H1 (cell line): ENCODE measurements around the gene SLN. TPM values are rescaled to one million over a fixed set of nuclear protein-coding genes. Genes with fewer than 3 reads are reported as not detected.

ENCODE experiments used
- CTCF ChIA-PET: fragments of 300-600 bp; sonication (Branson Sonifier 250); formaldehyde crosslinking; loops from one replicate; lab custom pipeline; 2021; ENCODE audit not compliant: partially characterized antibody; lab: Charles Lee
- POLR2A ChIA-PET: fragments of 300-600 bp; sonication (Branson Sonifier 250); formaldehyde crosslinking; loops from one replicate; lab custom pipeline; 2021; ENCODE audit warnings: inconsistent platforms; ENCODE audit not compliant: partially characterized antibody; lab: Charles Lee
- DNase-seq, 2 experiments: peaks; one replicate each; pipeline versions ENCODE4 v3.0.0 to v3.0.0-alpha.2; 2010 to 2022; ENCODE audit warnings: low spot score in 2 of 2, low read depth in 1 of 2, mixed read lengths in 1 of 2
- FAIRE-seq: peaks from 2 replicates; lab custom pipeline; 2011; peaks lifted over from hg19 to GRCh38; lab: Jason Lieb, UNC
- H2AFZ ChIP-seq: 2 replicates; pipeline ENCODE4 v1.8.1; 2012; ENCODE audit warnings: low read length, inconsistent platforms
- H2AK5ac ChIP-seq: 2 replicates; pipeline ENCODE4 v1.6.1; 2013; ENCODE audit warnings: low read depth, low read length
- H2BK120ac ChIP-seq: replicated peaks from 2 replicates; pipeline ENCODE3; 2013; ENCODE audit warnings: low read depth, low read length, inconsistent platforms
- H2BK12ac ChIP-seq: 2 replicates; pipeline ENCODE4 v1.6.1; 2013; ENCODE audit warnings: low read depth, low read length
- H2BK15ac ChIP-seq: 2 replicates; pipeline ENCODE4 v1.6.1; 2013; ENCODE audit warnings: low read length
- H2BK20ac ChIP-seq: 2 replicates; pipeline ENCODE4 v1.6.1; 2013; ENCODE audit warnings: low read length
- H2BK5ac ChIP-seq: 2 replicates; pipeline ENCODE4 v1.6.1; 2013; ENCODE audit warnings: low read depth, low read length
- H3K14ac ChIP-seq: 2 replicates; pipeline ENCODE4 v1.6.1; 2013; ENCODE audit warnings: inconsistent platforms; ENCODE audit not compliant: insufficient read length
- H3K18ac ChIP-seq: 2 replicates; pipeline ENCODE4 v1.6.1; 2013; ENCODE audit warnings: low read length; ENCODE audit errors: extremely low read depth
- H3K23ac ChIP-seq: 2 replicates; pipeline ENCODE4 v1.6.1; 2013; ENCODE audit warnings: inconsistent platforms; ENCODE audit not compliant: insufficient read length
- H3K23me2 ChIP-seq: 2 replicates; pipeline ENCODE4 v1.6.1; 2013; ENCODE audit warnings: low read depth, low read length
- H3K27ac ChIP-seq: 2 replicates; pipeline ENCODE4 v1.6.1; 2011; ENCODE audit warnings: low read depth, low read length, inconsistent platforms
- H3K27me3 ChIP-seq, 4 experiments: replicated peaks in 1 of 4; 1 replicate in 1 of 4; 2 replicates in 3 of 4; pipeline versions ENCODE4 v1.6.1 to v1.8.1; 2011 to 2013; ENCODE audit warnings: low read length in 3 of 4, mild to moderate bottlenecking in 3 of 4, inconsistent platforms in 2 of 4, mixed read lengths in 2 of 4, moderate library complexity in 1 of 4; ENCODE audit not compliant: control insufficient read depth in 3 of 4, insufficient read depth in 3 of 4; ENCODE audit errors: extremely low read depth in 1 of 4
- H3K36me3 ChIP-seq, 4 experiments: 2 replicates each; pipeline versions ENCODE4 v1.6.1 to v1.8.1; 2011 to 2013; ENCODE audit warnings: mild to moderate bottlenecking in 4 of 4, low read length in 3 of 4, moderate library complexity in 2 of 4, control low read depth in 1 of 4, inconsistent platforms in 1 of 4; ENCODE audit not compliant: insufficient read depth in 4 of 4, control insufficient read depth in 2 of 4
- H3K4ac ChIP-seq: replicated peaks from 2 replicates; pipeline ENCODE3; 2013; ENCODE audit warnings: low read length, low read depth, mixed read lengths, inconsistent platforms; ENCODE audit not compliant: insufficient read length
- H3K4me1 ChIP-seq, 4 experiments: replicated peaks in 1 of 4; 1 replicate in 1 of 4; 2 replicates in 3 of 4; pipeline versions ENCODE4 v1.6.1 to v1.8.1; 2011 to 2013; ENCODE audit warnings: low read length in 3 of 4, inconsistent platforms in 2 of 4, mixed read lengths in 1 of 4; ENCODE audit not compliant: insufficient read depth in 4 of 4, control insufficient read depth in 3 of 4
- H3K4me2 ChIP-seq, 2 experiments: 2 replicates each; pipeline versions ENCODE4 v1.6.1 to v1.8.1; 2011 to 2013; ENCODE audit warnings: low read depth in 2 of 2, low read length in 2 of 2, control low read depth in 1 of 2, inconsistent platforms in 1 of 2, mild to moderate bottlenecking in 1 of 2; ENCODE audit not compliant: insufficient read depth in 1 of 2
- H3K4me3 ChIP-seq, 4 experiments: fragments of 200-600, 300-600 bp in 1 of 4; sonication (generic), shearing (Covaris generic), sonication (Bioruptor Twin) in 1 of 4; 2 replicates each; pipeline versions ENCODE4 v1.5.1 to v1.8.1; 2011 to 2016; ENCODE audit warnings: low read length in 4 of 4, low read depth in 3 of 4, control low read depth in 2 of 4, inconsistent platforms in 2 of 4, mild to moderate bottlenecking in 2 of 4, mixed read lengths in 1 of 4, moderate library complexity in 1 of 4; ENCODE audit not compliant: insufficient read depth in 2 of 4; ENCODE audit errors: extremely low read depth in 1 of 4
- H3K56ac ChIP-seq: replicated peaks from 2 replicates; pipeline ENCODE3; 2013; ENCODE audit warnings: low read depth, mild to moderate bottlenecking, mixed read lengths, low read length, inconsistent platforms; ENCODE audit not compliant: insufficient read length
- H3K79me1 ChIP-seq: 2 replicates; pipeline ENCODE4 v1.6.1; 2013; ENCODE audit warnings: low read depth, low read length, control low read depth
- H3K79me2 ChIP-seq, 2 experiments: 2 replicates each; pipeline versions ENCODE4 v1.6.1 to v1.8.1; 2012 to 2013; ENCODE audit warnings: low read length in 2 of 2, mild to moderate bottlenecking in 2 of 2, inconsistent platforms in 1 of 2; ENCODE audit not compliant: insufficient read depth in 2 of 2, control insufficient read depth in 1 of 2
- H3K9ac ChIP-seq, 4 experiments: replicated peaks in 1 of 4; 1 replicate in 1 of 4; 2 replicates in 3 of 4; pipeline versions ENCODE4 v1.6.1 to v1.8.1; 2011 to 2013; ENCODE audit warnings: low read depth in 3 of 4, low read length in 3 of 4, control low read depth in 2 of 4, mild to moderate bottlenecking in 2 of 4, moderate library complexity in 2 of 4, inconsistent platforms in 1 of 4; ENCODE audit errors: extremely low read depth in 1 of 4
- H3K9me3 ChIP-seq, 2 experiments: 2 replicates each; pipeline versions ENCODE4 v1.6.1 to v1.8.1; 2012 to 2013; ENCODE audit warnings: mild to moderate bottlenecking in 2 of 2, moderate library complexity in 2 of 2, control low read depth in 1 of 2, inconsistent platforms in 1 of 2, low read depth in 1 of 2, low read length in 1 of 2, mixed read lengths in 1 of 2; ENCODE audit not compliant: insufficient read depth in 2 of 2
- H4K20me1 ChIP-seq, 2 experiments: replicated peaks in 1 of 2; 2 replicates each; pipeline versions ENCODE3 to v1.8.1; 2011 to 2013; ENCODE audit warnings: inconsistent platforms in 2 of 2, low read length in 2 of 2, mild to moderate bottlenecking in 1 of 2; ENCODE audit not compliant: insufficient read depth in 2 of 2, control insufficient read depth in 1 of 2
- H4K5ac ChIP-seq: 2 replicates; pipeline ENCODE4 v1.6.1; 2013; ENCODE audit warnings: low read length, low read depth, mixed read lengths, inconsistent platforms; ENCODE audit not compliant: insufficient read length
- H4K8ac ChIP-seq: 2 replicates; pipeline ENCODE4 v1.8.0; 2013; ENCODE audit warnings: mild to moderate bottlenecking, moderate library complexity, low read length, inconsistent platforms; ENCODE audit not compliant: insufficient read depth; ENCODE audit errors: extremely low read depth
- H4K91ac ChIP-seq: replicated peaks from 2 replicates; pipeline ENCODE3; 2013; ENCODE audit warnings: low read length, mixed read lengths, inconsistent platforms; ENCODE audit not compliant: insufficient read length
- BRCA1 ChIP-seq: IDR thresholded peaks from 2 replicates; pipeline ENCODE4 v1.6.1; 2012; ENCODE audit warnings: low read depth, low read length, improper control_type of control experiment
- JUN ChIP-seq: IDR thresholded peaks from 2 replicates; pipeline ENCODE4 v1.6.1; 2011; ENCODE audit warnings: low read depth, mild to moderate bottlenecking, improper control_type of control experiment, low read length
- MAFK ChIP-seq: IDR thresholded peaks from 2 replicates; pipeline ENCODE4 v1.6.1; 2012; ENCODE audit warnings: low read depth, mild to moderate bottlenecking, improper control_type of control experiment, low read length
- MAX ChIP-seq: IDR thresholded peaks from 2 replicates; pipeline ENCODE4 v1.6.1; 2012; ENCODE audit warnings: inconsistent platforms
- SIN3A ChIP-seq, 2 experiments: IDR thresholded peaks in 1 of 2; conservative IDR thresholded peaks in 1 of 2; 2 replicates each; pipeline ENCODE4 v1.6.1; 2011 to 2012; ENCODE audit warnings: low read length in 2 of 2, improper control_type of control experiment in 1 of 2, low read depth in 1 of 2, mild to moderate bottlenecking in 1 of 2
- TAF7 ChIP-seq: optimal IDR thresholded peaks from 2 replicates; pipeline ENCODE3; 2011; ENCODE audit warnings: low read depth, mild to moderate bottlenecking, inconsistent platforms, low read length, moderate library complexity, borderline replicate concordance
- YY1 ChIP-seq: IDR thresholded peaks from 2 replicates; pipeline ENCODE4 v1.6.1; 2011; ENCODE audit warnings: low read depth, mild to moderate bottlenecking, low read length
- WGBS, 2 experiments: shearing (Covaris generic) in 1 of 2; methylation state at CpG; one replicate each; pipeline versions ENCODE4 v1.1.6 to v1.1.7; 2013 to 2015; ENCODE audit warnings: low lambda C conversion rate in 2 of 2, mixed read lengths in 2 of 2, inconsistent platforms in 1 of 2, low coverage in 1 of 2, missing lambda C conversion rate in 1 of 2; ENCODE audit not compliant: insufficient replicate concordance in 2 of 2, insufficient coverage in 1 of 2, insufficient read length in 1 of 2; ENCODE audit errors: extremely low coverage in 1 of 2, missing lambda C conversion rate in 1 of 2; 5-methylcytosine and 5-hydroxymethylcytosine counted together
- polyA plus RNA-seq, 7 experiments: library from polyadenylated mRNA; depleted of rRNA in 3 of 7; stranded (reverse) in 5 of 7; unstranded in 2 of 7; fragments of >200 nt in 5 of 7; fragments of 200-250 nt in 2 of 7; gene quantifications; 1 replicate in 5 of 7; 2 replicates in 1 of 7; 4 replicates in 1 of 7; pipeline versions ENCODE4 v1.2.1 to v1.2.3, GENCODE V29; 2011 to 2013; ENCODE audit warnings: missing spikeins in 2 of 7, mixed read lengths in 2 of 7
- total RNA-seq: library from RNA; stranded (reverse); fragmentation: NEBNext Ultra II Directional; extraction: Animal tissue kit (Norgen Biotek cat#: 25700); gene quantifications from 2 replicates; pipeline ENCODE4 v1.2.1, GENCODE V29; 2021

The SLN gene
- total and polyA plus RNA-seq, 2 of the 8 experiments (the other 6 are each of a cell fraction or from before 2014, with no cell fraction given), result not detected

DNA sequence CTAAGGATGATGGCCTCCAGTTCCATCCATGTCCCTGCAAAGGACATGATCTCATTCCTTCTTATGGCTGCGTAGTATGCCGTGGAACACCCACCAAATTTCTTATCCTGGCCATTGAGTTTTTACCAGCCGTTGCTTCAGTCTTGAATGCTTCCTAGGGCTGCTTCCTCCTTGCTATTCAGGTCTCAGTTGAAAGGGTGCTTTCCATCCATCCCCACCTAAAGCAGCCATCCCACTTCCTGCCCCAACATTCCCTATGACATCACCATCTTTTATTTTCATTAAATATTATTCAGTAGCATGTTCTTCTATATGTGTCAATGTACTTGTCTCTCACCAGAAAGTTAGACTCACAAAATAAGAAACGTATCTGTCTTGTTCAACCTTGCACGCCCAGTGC lies 40.7 kb upstream of the SLN start:
- ChIA-PET POLR2A (no interaction called here), CTCF (interaction anchor here (1.6 to 2.3 kb wide), 2 partner anchors 10 to 12 kb away, joined by 3 to 6 read pairs; no protein-coding TSS in a partner anchor)
- H2AK5ac ChIP-seq, result no peak overlapping the region
- 76% methylated on average over 5 of the region's 5 CpGs; no CpG with 5 or more reads in 1 of the 2 experiments for WGBS, 2 experiments
- no peak for DNase-seq
- H2BK15ac ChIP-seq, result no peak overlapping the region
- H4K91ac ChIP-seq, result no peak overlapping the region
- TF ChIP-seq MAX, result no peak
- TF ChIP-seq TAF7, result no peak
- TF ChIP-seq SIN3A (conservative IDR thresholded peaks at IDR 0.05 in 1 of 2, IDR thresholded peaks at IDR 0.05 in 1 of 2; ENCODE audit: low read depth in 1 of 2, low read length in 2 of 2), result no peak
- TF ChIP-seq MAFK, result no peak
- TF ChIP-seq BRCA1, result no peak
- TF ChIP-seq YY1, result no peak
- TF ChIP-seq JUN, result no peak
- no peaks in the 10 kb centered on the region for H3K27me3 ChIP-seq
- no peak for FAIRE-seq
- no peak overlapping the region for H2BK5ac ChIP-seq
- no peaks in the 10 kb centered on the region for H3K9me3 ChIP-seq
- no peak overlapping the region for H3K4me3 ChIP-seq
- no peak overlapping the region for H3K14ac ChIP-seq
- H2AFZ ChIP-seq, result no peak overlapping the region
- H3K4me1 ChIP-seq, result no peaks in the 10 kb centered on the region
- H3K79me1 ChIP-seq, result no peaks in the 10 kb centered on the region
- H2BK120ac ChIP-seq, result no peak overlapping the region
- H3K27ac ChIP-seq, result no peak overlapping the region
- no peak overlapping the region for H3K18ac ChIP-seq
- no peaks in the 10 kb centered on the region for H3K79me2 ChIP-seq
- H3K9ac ChIP-seq, result no peak overlapping the region
- H3K4ac ChIP-seq, result no peak overlapping the region
- no peaks in the 10 kb centered on the region for H4K20me1 ChIP-seq
- H3K23me2 ChIP-seq, result no peaks in the 10 kb centered on the region
- H2BK12ac ChIP-seq, result no peak overlapping the region
- H4K8ac ChIP-seq, result no peak overlapping the region
- no peak overlapping the region for H3K4me2 ChIP-seq
- H3K36me3 ChIP-seq, result no peaks in the 10 kb centered on the region
- H3K23ac ChIP-seq, result no peak overlapping the region
- no peak overlapping the region for H2BK20ac ChIP-seq
- H4K5ac ChIP-seq, result no peak overlapping the region
- H3K56ac ChIP-seq, result no peak overlapping the region
